ENCODE data around the gene FAM168B.
"Not testable (repeated sequence)": the region's sequence is repeated elsewhere in the genome, so short reads cannot be mapped to it uniquely, and the experiment has no call there.

FAM168B gene

GRCh38 chr2:131094463-131095281 is 1.4 kb upstream of the FAM168B start:
- peak; percentile 10 for DNase-seq (ENCODE audit: low read depth)

- peak; percentile 78 for DNase-seq (ENCODE audit: low read depth)
Observed at GRCh38 chr2:131093696-131094462, 619 bp upstream of the FAM168B start.

GRCh38 chr2:131092458-131093005 is 728 bp downstream of the FAM168B start:
- DNase-seq (ENCODE audit: low read depth), result no peak

GRCh38 chr2:131085646-131086045 is 7.6 kb downstream of the FAM168B start:
- no peak for DNase-seq (ENCODE audit: low read depth)

GRCh38 chr2:131081190-131081589 is 12.1 kb downstream of the FAM168B start:
- no peak for DNase-seq (ENCODE audit: low read depth)

- not testable (repeated sequence) for DNase-seq (ENCODE audit: low read depth)
Observed at GRCh38 chr2:131079931-131080330, 13.3 kb downstream of the FAM168B start.

GRCh38 chr2:131077966-131078365 is 15.3 kb downstream of the FAM168B start:
- no peak for DNase-seq (ENCODE audit: low read depth)

GRCh38 chr2:131077182-131077846 is 15.9 kb downstream of the FAM168B start:
- DNase-seq (ENCODE audit: low read depth), result no peak

GRCh38 chr2:131076707-131077106 is 16.6 kb downstream of the FAM168B start:
- DNase-seq (ENCODE audit: low read depth), result no peak

GRCh38 chr2:131075578-131075977 is 17.7 kb downstream of the FAM168B start:
- DNase-seq (ENCODE audit: low read depth), result not testable (repeated sequence)

GRCh38 chr2:131068172-131068571 is 25.1 kb downstream of the FAM168B start:
- not testable (repeated sequence) for DNase-seq (ENCODE audit: low read depth)

- no peak for DNase-seq (ENCODE audit: low read depth)
Observed at GRCh38 chr2:131067465-131068125, 25.7 kb downstream of the FAM168B start.

- DNase-seq (ENCODE audit: low read depth), result no peak
Observed at GRCh38 chr2:131064589-131065512, 28.4 kb downstream of the FAM168B start.

- no peak for DNase-seq (ENCODE audit: low read depth)
Observed at GRCh38 chr2:131063501-131064283, 29.6 kb downstream of the FAM168B start.

GRCh38 chr2:131058920-131059319 is 34.3 kb downstream of the FAM168B start:
- no peak for DNase-seq (ENCODE audit: low read depth)

GRCh38 chr2:131058214-131058843 is 34.9 kb downstream of the FAM168B start:
- DNase-seq (ENCODE audit: low read depth), result no peak

- peak; percentile 24 for DNase-seq (ENCODE audit: low read depth)
Observed at GRCh38 chr2:131056932-131057287, 36.4 kb downstream of the FAM168B start.

- peak; percentile 46 for DNase-seq (ENCODE audit: low read depth)
Observed at GRCh38 chr2:131056204-131056931, 36.9 kb downstream of the FAM168B start.
